ENCODE data around the gene ETFB. TPM values are rescaled to one million over a fixed set of nuclear protein-coding genes. Genes with fewer than 3 reads are reported as not detected.

ETFB gene
- total RNA-seq, 2 donors from 2014 or later, result 58.7 to 61.5 TPM

DNA sequence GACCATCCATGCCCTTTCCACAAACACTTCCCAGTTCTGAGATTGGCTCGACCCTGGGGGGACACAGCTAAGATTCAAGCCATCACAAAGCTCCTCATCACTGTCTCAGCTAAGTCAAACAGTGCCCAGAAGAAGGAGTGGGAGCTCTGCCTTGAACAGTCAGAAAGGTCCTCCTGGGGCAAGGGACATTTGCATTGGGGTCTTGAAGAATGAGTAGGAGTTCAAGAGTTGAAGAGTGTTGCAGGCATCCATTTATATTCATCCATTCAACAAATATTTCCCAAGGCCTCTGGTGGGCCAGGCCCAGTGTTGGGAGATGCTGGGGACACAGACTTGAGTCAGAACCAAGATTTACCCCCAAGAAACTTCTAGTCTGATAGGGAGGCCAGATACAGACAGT is 48.2 kb downstream of the ETFB start:
- TF ChIP-seq POLR2A (IDR thresholded peaks at IDR 0.05), result no peak
- TF ChIP-seq, protein P1, sequence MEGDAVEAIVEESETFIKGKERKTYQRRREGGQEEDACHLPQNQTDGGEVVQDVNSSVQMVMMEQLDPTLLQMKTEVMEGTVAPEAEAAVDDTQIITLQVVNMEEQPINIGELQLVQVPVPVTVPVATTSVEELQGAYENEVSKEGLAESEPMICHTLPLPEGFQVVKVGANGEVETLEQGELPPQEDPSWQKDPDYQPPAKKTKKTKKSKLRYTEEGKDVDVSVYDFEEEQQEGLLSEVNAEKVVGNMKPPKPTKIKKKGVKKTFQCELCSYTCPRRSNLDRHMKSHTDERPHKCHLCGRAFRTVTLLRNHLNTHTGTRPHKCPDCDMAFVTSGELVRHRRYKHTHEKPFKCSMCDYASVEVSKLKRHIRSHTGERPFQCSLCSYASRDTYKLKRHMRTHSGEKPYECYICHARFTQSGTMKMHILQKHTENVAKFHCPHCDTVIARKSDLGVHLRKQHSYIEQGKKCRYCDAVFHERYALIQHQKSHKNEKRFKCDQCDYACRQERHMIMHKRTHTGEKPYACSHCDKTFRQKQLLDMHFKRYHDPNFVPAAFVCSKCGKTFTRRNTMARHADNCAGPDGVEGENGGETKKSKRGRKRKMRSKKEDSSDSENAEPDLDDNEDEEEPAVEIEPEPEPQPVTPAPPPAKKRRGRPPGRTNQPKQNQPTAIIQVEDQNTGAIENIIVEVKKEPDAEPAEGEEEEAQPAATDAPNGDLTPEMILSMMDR (IDR thresholded peaks at IDR 0.05), result no peak
- intact Hi-C loops (cut with DNase I), result no loop called here
- Histone ChIP-seq H3K4me3 (no peak overlapping the region), H3K9me3 (no peaks in the 10 kb centered on the region), H3K27me3 (no peaks in the 10 kb centered on the region), H3K4me1 (no peaks in the 10 kb centered on the region), H3K36me3 (replicated peaks in 1 of 2; ENCODE audit: insufficient read depth in 1 of 2, low read depth in 2 of 2) (no peaks in the 10 kb centered on the region), H3K27ac (no peak overlapping the region)
- 33 to 40% methylated on average over 1 of the region's 1 CpG for WGBS, 2 donors
- DNase-seq, result no peak
- ATAC-seq, result no peak

DNA sequence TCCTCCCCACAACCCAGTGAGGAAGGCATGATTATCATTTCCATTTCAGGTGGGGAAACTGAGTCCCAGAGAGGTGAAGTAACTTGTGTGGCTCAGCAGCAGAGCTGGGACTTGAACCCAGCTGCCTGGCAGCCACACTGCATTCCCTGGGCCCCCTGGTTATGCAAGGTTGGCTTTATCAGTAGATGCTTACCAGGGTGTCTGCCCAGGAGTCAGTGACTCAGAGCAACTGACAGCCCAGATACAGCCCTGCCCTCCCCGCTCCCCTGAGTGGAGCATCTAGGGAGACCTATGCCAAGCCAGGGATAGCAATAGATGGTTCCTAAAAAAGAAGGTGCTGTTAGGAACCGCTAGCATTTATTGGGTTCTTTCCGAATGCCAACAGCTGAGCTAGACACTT is 48.8 kb downstream of the ETFB start:
- Histone ChIP-seq H3K27me3 (peaks cover 0 to 3% of the 10 kb centered on the region in 2 donors), H3K4me1 (no peaks in the 10 kb centered on the region), H3K36me3 (replicated peaks in 1 of 2; ENCODE audit: insufficient read depth in 1 of 2, low read depth in 2 of 2) (no peaks in the 10 kb centered on the region), H3K9me3 (no peaks in the 10 kb centered on the region), H3K4me3 (no peak overlapping the region), H3K27ac (no peak overlapping the region)
- intact Hi-C loops (cut with DNase I), result no loop called here
- TF ChIP-seq, protein P1 (IDR thresholded peaks at IDR 0.05), result no peak
- no peak for TF ChIP-seq POLR2A (IDR thresholded peaks at IDR 0.05)
- ATAC-seq (no peak), DNase-seq (no peak)
- WGBS, 2 donors, result 50 to 67% methylated on average over 2 to 3 of the region's 3 CpGs

DNA sequence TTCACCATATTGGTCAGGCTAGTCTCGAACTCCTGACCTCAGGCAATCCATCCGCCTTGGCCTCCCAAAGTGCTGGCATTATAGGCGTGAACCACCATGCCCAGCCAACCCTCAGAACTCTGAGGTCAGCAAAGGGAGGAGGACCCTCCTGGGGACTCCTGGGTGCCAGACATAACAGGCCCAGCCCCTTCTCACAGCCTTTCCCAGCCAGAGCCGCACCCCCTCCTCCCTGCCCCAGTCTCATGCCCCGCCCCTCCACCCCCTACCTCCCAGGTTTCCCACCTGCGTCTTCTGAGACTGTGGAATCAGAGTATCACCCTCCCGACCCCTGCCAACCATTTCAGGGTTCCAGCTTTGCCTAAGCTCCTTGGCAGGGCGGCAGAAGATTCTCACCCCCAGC is 49.5 kb downstream of the ETFB start:
- 43 to 61% methylated on average over 3 to 8 of the region's 8 CpGs for WGBS, 2 donors

DNA sequence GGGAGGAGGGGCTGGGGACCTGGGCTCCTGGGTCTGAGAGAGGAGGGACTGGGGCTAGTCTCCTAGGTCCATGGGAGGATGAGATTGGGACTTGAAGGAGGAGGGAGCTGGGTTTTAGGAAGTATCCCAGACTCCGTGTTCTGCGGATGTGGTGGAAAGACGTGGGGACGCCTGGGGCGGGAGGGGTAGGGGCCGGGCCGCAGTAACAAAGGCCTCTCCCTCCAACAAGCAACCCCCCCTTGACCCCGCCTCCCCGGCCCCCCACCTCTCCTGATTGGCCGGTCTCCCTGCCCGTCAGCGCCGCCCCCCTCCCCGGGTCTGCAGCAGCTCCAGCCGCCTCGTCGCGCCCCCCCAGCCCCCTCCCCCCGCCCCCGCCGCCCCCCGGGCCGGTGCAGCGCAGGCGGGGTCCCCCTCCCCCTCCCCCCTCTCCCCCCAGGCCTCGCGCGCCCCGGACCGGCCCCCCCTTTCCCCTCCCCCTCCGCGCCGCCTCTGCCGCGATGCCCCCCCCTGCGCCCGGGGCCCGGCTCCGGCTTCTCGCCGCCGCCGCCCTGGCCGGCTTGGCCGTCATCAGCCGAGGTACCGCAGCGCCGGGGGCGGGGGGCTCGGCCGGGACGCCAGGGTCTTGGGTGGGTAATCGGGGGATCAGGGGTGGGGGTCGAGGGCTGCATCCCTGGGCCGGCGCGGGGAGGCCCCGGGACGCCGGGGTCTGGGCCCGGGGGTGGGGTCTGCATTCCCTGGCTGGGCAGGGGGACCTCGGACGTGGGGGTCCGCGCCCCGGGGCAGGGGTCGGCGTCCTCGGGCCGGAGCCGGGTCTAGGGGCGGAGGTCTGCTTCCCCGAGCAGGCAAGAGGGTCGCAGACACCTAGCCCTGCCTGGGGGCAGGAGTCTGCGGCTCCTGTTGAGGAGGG is 54.6 kb downstream of the ETFB start, which contains the start of gene IGLON5:
Gene IGLON5 (plus strand): TSS at position 294 of the 907 bp plus-strand sequence. CDS start 204 bp downstream, at position 498.
- Histone ChIP-seq H3K27ac (no peak within 1 kb of the TSS), H3K27me3 (peaks cover 0 to 10% of the 10 kb centered on the region in 2 donors), H3K9me3 (peaks cover 0 to 10% (median 0%) of the 10 kb centered on the region in 3 donors), H3K36me3 (replicated peaks in 1 of 2; ENCODE audit: insufficient read depth in 1 of 2, low read depth in 2 of 2) (no peaks in the 10 kb centered on the region), H3K4me3 (no peak within 1 kb of the TSS), H3K4me1 (no peaks in the 10 kb centered on the region)
- DNase-seq, result no peak
- TF ChIP-seq, protein P1 (IDR thresholded peaks at IDR 0.05), result no peak
- TF ChIP-seq POLR2A (IDR thresholded peaks at IDR 0.05), result no peak
- intact Hi-C loops (cut with DNase I), result no loop called here
- no peak for ATAC-seq
- 2 to 7% methylated on average over 3 to 33 of the region's 76 CpGs for WGBS, 2 donors

More for the DNA sequence above, 49.5 kb downstream of the ETFB start:
- no peaks in the 10 kb centered on the region for H3K9me3 ChIP-seq
- H3K4me1 ChIP-seq, result no peaks in the 10 kb centered on the region
- no peak for ATAC-seq
- peaks cover 0 to 10% of the 10 kb centered on the region in 2 donors for H3K27me3 ChIP-seq
- no peak overlapping the region for H3K4me3 ChIP-seq
- intact Hi-C loops (cut with DNase I), result no loop called here
- H3K36me3 ChIP-seq (replicated peaks in 1 of 2; ENCODE audit: insufficient read depth in 1 of 2, low read depth in 2 of 2), result no peaks in the 10 kb centered on the region
- no peak for DNase-seq
- TF ChIP-seq, protein P1 (IDR thresholded peaks at IDR 0.05), result no peak
- H3K27ac ChIP-seq, result no peak overlapping the region

Data from body of pancreas (tissue), 4 donors.